ENCODE results near the gene ETV2. TPM values are rescaled to one million over a fixed set of nuclear protein-coding genes. Genes with fewer than 3 reads are reported as not detected.
"Not testable (repeated sequence)": the region's sequence is repeated elsewhere in the genome, so short reads cannot be mapped to it uniquely, and the experiment has no call there.

Gene ETV2
- polyA plus RNA-seq, 1 donor (not counting 4 experiments of a cell fraction or from before 2014, with no cell fraction given): 0.43 TPM

DNA sequence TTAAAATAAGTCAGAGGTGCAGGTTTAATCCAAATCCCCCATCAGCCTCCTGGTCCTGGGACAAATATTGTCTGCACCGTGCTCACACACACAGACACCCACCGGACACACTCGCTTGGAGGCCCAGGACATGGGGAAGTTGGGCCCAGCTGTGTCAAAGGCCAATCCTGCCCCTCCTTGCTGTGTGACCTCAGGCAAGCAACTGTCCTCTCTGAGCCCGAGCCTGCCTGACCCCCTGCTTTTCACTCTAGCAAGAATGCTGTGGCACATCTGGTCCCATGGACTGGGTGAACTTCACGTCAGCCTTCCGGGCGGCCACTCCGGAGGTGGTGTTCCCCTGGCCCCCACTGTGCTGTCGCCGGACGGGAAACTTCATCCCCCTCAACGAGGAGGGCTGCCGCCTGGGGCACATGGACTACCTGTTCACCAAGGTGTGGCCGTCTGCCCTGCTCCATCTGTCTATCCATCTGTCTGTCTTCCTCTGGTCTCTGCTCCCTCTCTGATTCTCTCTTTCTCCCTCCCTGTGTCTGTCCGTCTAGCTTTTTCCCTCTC is 34.1 kb downstream of the ETV2 start:
- Histone ChIP-seq H3K79me2 (ENCODE audit: control insufficient read depth, insufficient read depth, low read length) (no peaks in the 10 kb centered on the region), H3K4me1 (ENCODE audit: control insufficient read depth, extremely low read depth, insufficient read depth, low read length) (peaks cover 7% of the 10 kb centered on the region), H3K27me3 (ENCODE audit: control insufficient read depth, extremely low read depth, insufficient read depth, low read length) (peaks cover 8% of the 10 kb centered on the region), H3K4me2 (ENCODE audit: control insufficient read depth, extremely low read depth, insufficient read depth, low read depth, low read length) (no peak overlapping the region), H4K20me1 (ENCODE audit: control insufficient read depth, extremely low read depth, insufficient read depth, low read length) (no peaks in the 10 kb centered on the region), H2AFZ (ENCODE audit: control insufficient read depth, low read length) (no peak overlapping the region), H3K9me3 (ENCODE audit: control insufficient read depth, low read depth, low read length) (no peaks in the 10 kb centered on the region), H3K27ac (ENCODE audit: control insufficient read depth, insufficient read depth, low read length) (no peak overlapping the region), H3K9ac (ENCODE audit: control insufficient read depth, extremely low read depth, insufficient read depth, low read length) (no peak overlapping the region), H3K36me3 (ENCODE audit: control insufficient read depth in 2 of 2, extremely low read depth in 1 of 2, insufficient read depth in 2 of 2, low read length in 2 of 2) (no peaks in the 10 kb centered on the region), H3K9me1 (ENCODE audit: control insufficient read depth, extremely low read depth, insufficient read depth, low read length) (no peaks in the 10 kb centered on the region), H3K4me3 (ENCODE audit: control insufficient read depth in 2 of 3, extremely low read depth in 1 of 3, insufficient read depth in 2 of 3, low read depth in 1 of 3, low read length in 3 of 3) (no peak overlapping the region)
- TF ChIP-seq, protein P1, sequence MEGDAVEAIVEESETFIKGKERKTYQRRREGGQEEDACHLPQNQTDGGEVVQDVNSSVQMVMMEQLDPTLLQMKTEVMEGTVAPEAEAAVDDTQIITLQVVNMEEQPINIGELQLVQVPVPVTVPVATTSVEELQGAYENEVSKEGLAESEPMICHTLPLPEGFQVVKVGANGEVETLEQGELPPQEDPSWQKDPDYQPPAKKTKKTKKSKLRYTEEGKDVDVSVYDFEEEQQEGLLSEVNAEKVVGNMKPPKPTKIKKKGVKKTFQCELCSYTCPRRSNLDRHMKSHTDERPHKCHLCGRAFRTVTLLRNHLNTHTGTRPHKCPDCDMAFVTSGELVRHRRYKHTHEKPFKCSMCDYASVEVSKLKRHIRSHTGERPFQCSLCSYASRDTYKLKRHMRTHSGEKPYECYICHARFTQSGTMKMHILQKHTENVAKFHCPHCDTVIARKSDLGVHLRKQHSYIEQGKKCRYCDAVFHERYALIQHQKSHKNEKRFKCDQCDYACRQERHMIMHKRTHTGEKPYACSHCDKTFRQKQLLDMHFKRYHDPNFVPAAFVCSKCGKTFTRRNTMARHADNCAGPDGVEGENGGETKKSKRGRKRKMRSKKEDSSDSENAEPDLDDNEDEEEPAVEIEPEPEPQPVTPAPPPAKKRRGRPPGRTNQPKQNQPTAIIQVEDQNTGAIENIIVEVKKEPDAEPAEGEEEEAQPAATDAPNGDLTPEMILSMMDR (optimal IDR thresholded peaks at IDR 0.05 in 1 of 3, IDR thresholded peaks at IDR 0.05 in 1 of 3, conservative IDR thresholded peaks at IDR 0.05 in 1 of 3; ENCODE audit: extremely low read depth in 1 of 3, insufficient read depth in 2 of 3, low read length in 3 of 3): no peak
- TF ChIP-seq EZH2 (IDR thresholded peaks at IDR 0.05; ENCODE audit: low read length): no peak
- FAIRE-seq (no peak), DNase-seq (ENCODE audit: low read depth, low spot score) (no peak)
- dilution Hi-C loops (cut with MboI; ENCODE audit: extremely low pct_ligation_motif_present, low sequenced_read_pairs): no loop called here

- H3K4me1 ChIP-seq (ENCODE audit: control insufficient read depth, extremely low read depth, insufficient read depth, low read length): no peaks in the 10 kb centered on the region
- H3K36me3 ChIP-seq (ENCODE audit: control insufficient read depth in 2 of 2, extremely low read depth in 1 of 2, insufficient read depth in 2 of 2, low read length in 2 of 2): no peaks in the 10 kb centered on the region
- H3K27me3 ChIP-seq (ENCODE audit: control insufficient read depth, extremely low read depth, insufficient read depth, low read length): no peaks in the 10 kb centered on the region
- H3K9me1 ChIP-seq (ENCODE audit: control insufficient read depth, extremely low read depth, insufficient read depth, low read length): no peaks in the 10 kb centered on the region
- H3K4me2 ChIP-seq (ENCODE audit: control insufficient read depth, extremely low read depth, insufficient read depth, low read depth, low read length): no peak overlapping the region
- DNase-seq (ENCODE audit: low read depth, low spot score): no peak
- no peak overlapping the region for H2AFZ ChIP-seq (ENCODE audit: control insufficient read depth, low read length)
- no peaks in the 10 kb centered on the region for H3K79me2 ChIP-seq (ENCODE audit: control insufficient read depth, insufficient read depth, low read length)
- no peaks in the 10 kb centered on the region for H3K9me3 ChIP-seq (ENCODE audit: control insufficient read depth, low read depth, low read length)
- H3K27ac ChIP-seq (ENCODE audit: control insufficient read depth, insufficient read depth, low read length): no peak overlapping the region
- no peak for FAIRE-seq
- H3K9ac ChIP-seq (ENCODE audit: control insufficient read depth, extremely low read depth, insufficient read depth, low read length): no peak overlapping the region
- no peak for TF ChIP-seq EZH2 (IDR thresholded peaks at IDR 0.05; ENCODE audit: low read length)
- TF ChIP-seq, protein P1 (optimal IDR thresholded peaks at IDR 0.05 in 1 of 3, IDR thresholded peaks at IDR 0.05 in 1 of 3, conservative IDR thresholded peaks at IDR 0.05 in 1 of 3; ENCODE audit: extremely low read depth in 1 of 3, insufficient read depth in 2 of 3, low read length in 3 of 3): no peak
- H4K20me1 ChIP-seq (ENCODE audit: control insufficient read depth, extremely low read depth, insufficient read depth, low read length): no peaks in the 10 kb centered on the region
- dilution Hi-C loops (cut with MboI; ENCODE audit: extremely low pct_ligation_motif_present, low sequenced_read_pairs): no loop called here
- H3K4me3 ChIP-seq (ENCODE audit: control insufficient read depth in 2 of 3, extremely low read depth in 1 of 3, insufficient read depth in 2 of 3, low read depth in 1 of 3, low read length in 3 of 3): no peak overlapping the region
Measured at GRCh38 chr19:35689836-35690235, 48.3 kb downstream of the ETV2 start.

GRCh38 chr19:35691106-35691505 is 49.6 kb downstream of the ETV2 start:
- dilution Hi-C loops (cut with MboI; ENCODE audit: extremely low pct_ligation_motif_present, low sequenced_read_pairs); H3K27ac ChIP-seq (ENCODE audit: control insufficient read depth, insufficient read depth, low read length); H3K27me3 ChIP-seq (ENCODE audit: control insufficient read depth, extremely low read depth, insufficient read depth, low read length); H3K9me1 ChIP-seq (ENCODE audit: control insufficient read depth, extremely low read depth, insufficient read depth, low read length); H3K36me3 ChIP-seq (ENCODE audit: control insufficient read depth in 2 of 2, extremely low read depth in 1 of 2, insufficient read depth in 2 of 2, low read length in 2 of 2); H3K9ac ChIP-seq (ENCODE audit: control insufficient read depth, extremely low read depth, insufficient read depth, low read length); H2AFZ ChIP-seq (ENCODE audit: control insufficient read depth, low read length); DNase-seq (ENCODE audit: low read depth, low spot score); H3K9me3 ChIP-seq (ENCODE audit: control insufficient read depth, low read depth, low read length); FAIRE-seq; H3K4me2 ChIP-seq (ENCODE audit: control insufficient read depth, extremely low read depth, insufficient read depth, low read depth, low read length); H3K4me1 ChIP-seq (ENCODE audit: control insufficient read depth, extremely low read depth, insufficient read depth, low read length); H4K20me1 ChIP-seq (ENCODE audit: control insufficient read depth, extremely low read depth, insufficient read depth, low read length); H3K79me2 ChIP-seq (ENCODE audit: control insufficient read depth, insufficient read depth, low read length); H3K4me3 ChIP-seq (ENCODE audit: control insufficient read depth in 2 of 3, extremely low read depth in 1 of 3, insufficient read depth in 2 of 3, low read depth in 1 of 3, low read length in 3 of 3): not testable (repeated sequence)
